NCI-H2196 (cell line): ENCODE data around the gene CEP85L.

Experiments used
- DNase-seq: peaks from one replicate; lab custom pipeline; 2025; ENCODE audit not compliant: unreplicated experiment; lab: John Stamatoyannopoulos, UW

CEP85L gene

GRCh38 chr6:118580585-118581419 is 70.6 kb downstream of the CEP85L start:
- DNase-seq: peak; percentile 46

GRCh38 chr6:118579786-118580185 is 71.6 kb downstream of the CEP85L start:
- DNase-seq: no peak

GRCh38 chr6:118578617-118579016 is 72.8 kb downstream of the CEP85L start:
- DNase-seq: no peak

- DNase-seq: no peak
Measured at GRCh38 chr6:118577972-118578371, 73.4 kb downstream of the CEP85L start.

GRCh38 chr6:118574051-118574865 is 77.1 kb downstream of the CEP85L start:
- DNase-seq: no peak

- no peak for DNase-seq
Measured at GRCh38 chr6:118571121-118571520, 80.3 kb downstream of the CEP85L start.

GRCh38 chr6:118569498-118569897 is 81.9 kb downstream of the CEP85L start:
- no peak for DNase-seq

GRCh38 chr6:118567974-118568373 is 83.4 kb downstream of the CEP85L start:
- no peak for DNase-seq

GRCh38 chr6:118565311-118565960 is 86.0 kb downstream of the CEP85L start:
- peak; percentile 50 for DNase-seq

GRCh38 chr6:118562959-118563358 is 88.4 kb downstream of the CEP85L start:
- no peak for DNase-seq

- DNase-seq: no peak
Measured at GRCh38 chr6:118562248-118562647, 89.1 kb downstream of the CEP85L start.

- DNase-seq: no peak
Measured at GRCh38 chr6:118559659-118560058, 91.7 kb downstream of the CEP85L start.

- DNase-seq: no peak
Measured at GRCh38 chr6:118558464-118559217, 92.8 kb downstream of the CEP85L start.

- DNase-seq: no peak
Measured at GRCh38 chr6:118554698-118555097, 96.7 kb downstream of the CEP85L start.

GRCh38 chr6:118553132-118553531 is 98.3 kb downstream of the CEP85L start:
- DNase-seq: no peak

- DNase-seq: peak; percentile 66
Measured at GRCh38 chr6:118551063-118552053, 100.0 kb downstream of the CEP85L start.

- no peak for DNase-seq
Measured at GRCh38 chr6:118548613-118549012, 102.8 kb downstream of the CEP85L start.

GRCh38 chr6:118548136-118548535 is 103.3 kb downstream of the CEP85L start, which contains the start of gene PLN:
Gene PLN (plus strand): TSS chr6:118548296. CDS start chr6:118558922, 10,626 bp downstream.
- DNase-seq: no peak

- DNase-seq: no peak
Measured at GRCh38 chr6:118546880-118547218, 104.5 kb downstream of the CEP85L start.
